GM12892 (cell line): ENCODE results near the gene PAK1IP1.

Experiments
- POLR2A ChIP-seq: IDR thresholded peaks from 2 replicates; pipeline ENCODE4 v1.6.1; 2011; ENCODE audit warnings: low read depth, low read length, control low read depth
- POLR2AphosphoS5 ChIP-seq: IDR thresholded peaks from 2 replicates; pipeline ENCODE4 v1.6.1; 2011; ENCODE audit warnings: low read depth, low read length, control low read depth

DNA sequence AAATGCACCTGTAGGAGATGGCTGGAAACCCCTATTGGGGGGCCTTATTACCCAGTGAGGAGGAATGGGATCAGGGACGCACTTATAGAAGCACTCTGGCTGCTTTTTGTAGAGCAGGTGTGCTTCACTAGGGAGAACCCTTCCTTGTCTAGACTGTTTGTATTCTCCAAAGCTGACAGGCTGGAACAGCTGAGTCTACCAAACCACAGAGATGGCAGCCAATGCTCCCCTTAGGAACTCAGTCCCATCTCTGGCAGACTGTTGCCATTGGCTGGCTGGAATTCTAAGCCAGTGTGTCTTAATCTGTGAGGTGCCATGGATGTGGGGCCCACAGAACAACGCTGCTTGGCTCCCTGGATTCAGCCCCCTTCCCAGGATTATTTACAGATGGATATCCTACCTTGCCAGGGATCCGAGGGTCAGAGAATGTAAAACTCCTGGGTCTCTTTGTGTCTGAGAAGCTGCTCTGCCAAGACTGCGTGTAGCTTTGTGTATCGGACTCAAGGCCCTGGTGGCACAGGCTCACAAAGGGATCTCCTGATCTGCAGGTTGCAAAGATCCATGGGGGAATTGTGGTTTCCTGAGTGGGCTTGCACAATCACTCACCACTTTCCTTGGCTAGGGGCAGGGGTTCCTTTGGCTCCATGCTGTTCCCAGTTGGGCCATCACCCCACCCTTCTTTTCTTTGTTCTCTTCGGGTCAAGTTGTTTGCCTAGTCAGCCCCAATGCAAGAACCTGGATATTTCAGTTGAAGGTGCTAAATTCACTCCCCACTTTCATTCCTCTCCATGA is 26.4 kb upstream of the PAK1IP1 start:
- TF ChIP-seq POLR2A = no peak
- TF ChIP-seq POLR2AphosphoS5 = no peak
